A673 (cell line): ENCODE measurements around the gene OTOA.

Source experiments
- EZH2 ChIP-seq: fragments of 200-600 bp; sonication (generic); IDR thresholded peaks from 2 replicates; pipeline ENCODE4 v1.6.1; 2017; ENCODE audit warnings: borderline replicate concordance, low read depth, mild to moderate bottlenecking, mixed read lengths, antibody characterized with exemption, low read length; ENCODE audit not compliant: poor library complexity, severe bottlenecking
- TF ChIP-seq, protein P1 (sequence below): fragments of 300-800, 200-600 bp; sonication (generic); conservative IDR thresholded peaks from 2 replicates; pipeline ENCODE4 v1.5.1; 2017; ENCODE audit warnings: low read depth, mild to moderate bottlenecking, antibody characterized with exemption, low read length, moderate library complexity, mixed read lengths

DNA sequence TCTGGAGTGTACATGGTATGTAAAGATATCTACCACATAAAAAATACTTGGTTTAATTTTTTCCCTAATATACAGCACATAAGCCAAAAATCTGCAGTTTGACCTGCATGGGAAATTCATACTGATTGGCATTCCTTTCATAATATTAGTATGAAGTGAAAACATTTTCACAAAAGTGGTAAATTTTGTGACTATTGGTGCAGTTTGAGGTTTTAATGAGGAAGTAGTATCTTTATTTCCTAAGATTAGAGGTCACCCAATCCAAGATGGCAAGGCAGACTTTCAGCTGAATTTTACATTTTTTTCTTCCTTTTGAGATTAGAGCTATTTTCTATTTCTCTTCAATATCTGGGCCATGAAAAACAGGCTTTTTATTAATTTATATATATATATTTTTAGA is 43.2 kb upstream of the OTOA start:
- TF ChIP-seq, protein P1, sequence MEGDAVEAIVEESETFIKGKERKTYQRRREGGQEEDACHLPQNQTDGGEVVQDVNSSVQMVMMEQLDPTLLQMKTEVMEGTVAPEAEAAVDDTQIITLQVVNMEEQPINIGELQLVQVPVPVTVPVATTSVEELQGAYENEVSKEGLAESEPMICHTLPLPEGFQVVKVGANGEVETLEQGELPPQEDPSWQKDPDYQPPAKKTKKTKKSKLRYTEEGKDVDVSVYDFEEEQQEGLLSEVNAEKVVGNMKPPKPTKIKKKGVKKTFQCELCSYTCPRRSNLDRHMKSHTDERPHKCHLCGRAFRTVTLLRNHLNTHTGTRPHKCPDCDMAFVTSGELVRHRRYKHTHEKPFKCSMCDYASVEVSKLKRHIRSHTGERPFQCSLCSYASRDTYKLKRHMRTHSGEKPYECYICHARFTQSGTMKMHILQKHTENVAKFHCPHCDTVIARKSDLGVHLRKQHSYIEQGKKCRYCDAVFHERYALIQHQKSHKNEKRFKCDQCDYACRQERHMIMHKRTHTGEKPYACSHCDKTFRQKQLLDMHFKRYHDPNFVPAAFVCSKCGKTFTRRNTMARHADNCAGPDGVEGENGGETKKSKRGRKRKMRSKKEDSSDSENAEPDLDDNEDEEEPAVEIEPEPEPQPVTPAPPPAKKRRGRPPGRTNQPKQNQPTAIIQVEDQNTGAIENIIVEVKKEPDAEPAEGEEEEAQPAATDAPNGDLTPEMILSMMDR: no peak
- TF ChIP-seq EZH2: no peak
